Natural killer cell (primary cell): Measurements from ENCODE around the gene PTPRN2. TPM values are rescaled to one million over a fixed set of nuclear protein-coding genes. Genes with fewer than 3 reads are reported as not detected.

ENCODE experiments used
- ATAC-seq, 3 donors: fragments of 150-1000 bp in 2 of 3; fragments of 200-7000 bp in 1 of 3; cut with Tn5 transposase; 1 replicate in 1 of 3; 2 replicates in 2 of 3; pipeline ENCODE4 v1.10.0; 2021; ENCODE audit warnings: mild to moderate bottlenecking in 2 of 3, moderate library complexity in 2 of 3
- DNase-seq, 2 donors: peaks; one replicate each; pipeline versions ENCODE4 v3.0.0 to v3.0.0-alpha.2; 2013 to 2021; ENCODE audit warnings: mixed read lengths in 1 of 2
- H3K27ac ChIP-seq: one replicate; pipeline ENCODE4 v1.5.1; 2013; ENCODE audit warnings: mild to moderate bottlenecking, low read length
- H3K27me3 ChIP-seq: one replicate; pipeline ENCODE4 v1.6.1; 2013; ENCODE audit warnings: low read length; ENCODE audit not compliant: control insufficient read depth, insufficient read depth
- H3K36me3 ChIP-seq: one replicate; pipeline ENCODE4 v1.6.1; 2013; ENCODE audit warnings: low read length; ENCODE audit not compliant: control insufficient read depth, insufficient read depth
- H3K4me1 ChIP-seq: one replicate; pipeline ENCODE4 v1.6.1; 2013; ENCODE audit warnings: low read length; ENCODE audit not compliant: control insufficient read depth, insufficient read depth
- H3K4me3 ChIP-seq: one replicate; pipeline ENCODE4 v1.5.1; 2013; ENCODE audit warnings: low read length
- H3K9me3 ChIP-seq: one replicate; pipeline ENCODE4 v1.6.1; 2013; ENCODE audit warnings: low read length; ENCODE audit not compliant: control insufficient read depth, insufficient read depth
- H3K27ac Mint-ChIP-seq, 2 donors: one replicate each; pipeline ENCODE4 v1.8.0; 2022; ENCODE audit warnings: mild to moderate bottlenecking in 2 of 2, mixed read lengths in 2 of 2, moderate library complexity in 1 of 2
- H3K27me3 Mint-ChIP-seq, 2 donors: one replicate each; pipeline ENCODE4 v1.8.0; 2022; ENCODE audit warnings: low read depth in 2 of 2, mixed read lengths in 2 of 2
- H3K36me3 Mint-ChIP-seq: one replicate; pipeline ENCODE4 v1.8.0; 2022; ENCODE audit warnings: mixed read lengths
- H3K4me1 Mint-ChIP-seq, 2 donors: one replicate each; pipeline ENCODE4 v1.8.0; 2022; ENCODE audit warnings: mixed read lengths in 2 of 2
- H3K4me3 Mint-ChIP-seq: one replicate; pipeline ENCODE4 v1.8.0; 2022; ENCODE audit warnings: mild to moderate bottlenecking, moderate library complexity, mixed read lengths
- H3K9me3 Mint-ChIP-seq, 2 donors: one replicate each; pipeline ENCODE4 v1.8.0; 2022; ENCODE audit warnings: mixed read lengths in 2 of 2
- WGBS: methylation state at CpG from one replicate; pipeline ENCODE4 v1.1.7; 2013; ENCODE audit warnings: missing lambda C conversion rate; ENCODE audit not compliant: insufficient coverage; 5-methylcytosine and 5-hydroxymethylcytosine counted together
- intact Hi-C: fragments of 100-400 bp; cut with micrococcal nuclease; formaldehyde crosslinking; loops from one replicate; pipeline ENCODE4 v1.14.2; 2022
- total RNA-seq, 4 donors: library from RNA; stranded (reverse); fragments of 120-200 nt in 1 of 4; gene quantifications; one replicate each; pipeline versions ENCODE4 v1.2.3 to v1.2.4, GENCODE V29; 2013 to 2022
- TF ChIP-seq, protein P1 (sequence below): fragments of 200-600 bp; IDR thresholded peaks from one replicate; pipeline ENCODE4 v1.8.0; 2022; ENCODE audit warnings: antibody characterized with exemption

Gene PTPRN2
- total RNA-seq, 3 donors from 2014 or later (not counting 1 experiment from before 2014, with no cell fraction given) = 1.3 to 2.5 (median 1.9) TPM

- TF ChIP-seq, protein P1, sequence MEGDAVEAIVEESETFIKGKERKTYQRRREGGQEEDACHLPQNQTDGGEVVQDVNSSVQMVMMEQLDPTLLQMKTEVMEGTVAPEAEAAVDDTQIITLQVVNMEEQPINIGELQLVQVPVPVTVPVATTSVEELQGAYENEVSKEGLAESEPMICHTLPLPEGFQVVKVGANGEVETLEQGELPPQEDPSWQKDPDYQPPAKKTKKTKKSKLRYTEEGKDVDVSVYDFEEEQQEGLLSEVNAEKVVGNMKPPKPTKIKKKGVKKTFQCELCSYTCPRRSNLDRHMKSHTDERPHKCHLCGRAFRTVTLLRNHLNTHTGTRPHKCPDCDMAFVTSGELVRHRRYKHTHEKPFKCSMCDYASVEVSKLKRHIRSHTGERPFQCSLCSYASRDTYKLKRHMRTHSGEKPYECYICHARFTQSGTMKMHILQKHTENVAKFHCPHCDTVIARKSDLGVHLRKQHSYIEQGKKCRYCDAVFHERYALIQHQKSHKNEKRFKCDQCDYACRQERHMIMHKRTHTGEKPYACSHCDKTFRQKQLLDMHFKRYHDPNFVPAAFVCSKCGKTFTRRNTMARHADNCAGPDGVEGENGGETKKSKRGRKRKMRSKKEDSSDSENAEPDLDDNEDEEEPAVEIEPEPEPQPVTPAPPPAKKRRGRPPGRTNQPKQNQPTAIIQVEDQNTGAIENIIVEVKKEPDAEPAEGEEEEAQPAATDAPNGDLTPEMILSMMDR = no peak
- WGBS = 81% methylated on average over 23 of the region's 23 CpGs
- Histone ChIP-seq H3K4me3 (no peak overlapping the region), H3K4me1 (peaks cover 4% of the 10 kb centered on the region), H3K9me3 (no peaks in the 10 kb centered on the region), H3K27ac (no peak overlapping the region), H3K27me3 (no peaks in the 10 kb centered on the region), H3K36me3 (no peaks in the 10 kb centered on the region)
- intact Hi-C loops = no loop called here
- Mint-ChIP-seq H3K9me3 (no peaks in the 10 kb centered on the region), H3K4me3 (no peak overlapping the region), H3K4me1 (no peaks in the 10 kb centered on the region), H3K27ac (no peak overlapping the region), H3K27me3 (no peaks in the 10 kb centered on the region), H3K36me3 (no peaks in the 10 kb centered on the region)
- no peak for DNase-seq
- no peak for ATAC-seq
Observed at GRCh38 chr7:158372400-158373342, 215.0 kb downstream of the PTPRN2 start.

DNA sequence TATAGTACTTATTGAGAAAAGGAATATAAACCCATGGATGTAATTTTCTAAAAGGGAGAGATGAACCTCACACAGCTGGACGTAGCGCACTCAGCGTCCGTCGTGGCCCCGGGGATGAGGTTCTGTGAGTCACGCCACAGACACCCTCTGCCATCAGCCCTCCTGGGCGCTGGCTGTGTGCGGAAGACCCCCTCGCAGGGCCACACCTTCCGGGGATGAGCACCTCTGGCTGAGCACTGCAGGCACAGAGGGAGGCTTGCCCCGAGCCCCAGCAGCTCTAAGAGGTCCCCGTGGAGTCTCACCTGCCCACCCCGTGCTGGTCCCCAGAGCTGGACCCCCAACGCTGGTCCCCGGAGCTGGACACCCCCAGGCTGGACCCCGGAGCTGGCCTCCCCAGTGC is 215.8 kb downstream of the PTPRN2 start:
- Mint-ChIP-seq H3K4me1 (no peaks in the 10 kb centered on the region), H3K27ac (no peak overlapping the region), H3K36me3 (no peaks in the 10 kb centered on the region), H3K4me3 (no peak overlapping the region), H3K9me3 (no peaks in the 10 kb centered on the region), H3K27me3 (no peaks in the 10 kb centered on the region)
- ATAC-seq (no peak), DNase-seq (no peak)
- TF ChIP-seq, protein P1 = no peak
- peaks cover 4% of the 10 kb centered on the region for H3K4me1 ChIP-seq
- H3K4me3 ChIP-seq = no peak overlapping the region
- no peaks in the 10 kb centered on the region for H3K9me3 ChIP-seq
- 84% methylated on average over 17 of the region's 17 CpGs for WGBS
- H3K36me3 ChIP-seq = no peaks in the 10 kb centered on the region
- intact Hi-C loops = no loop called here
- H3K27ac ChIP-seq = no peak overlapping the region
- no peaks in the 10 kb centered on the region for H3K27me3 ChIP-seq

GRCh38 chr7:158369866-158370265 is 217.8 kb downstream of the PTPRN2 start:
- H3K9me3 Mint-ChIP-seq = no peaks in the 10 kb centered on the region
- DNase-seq = no peak
- Histone ChIP-seq H3K27ac (no peak overlapping the region), H3K36me3 (no peaks in the 10 kb centered on the region), H3K9me3 (no peaks in the 10 kb centered on the region), H3K4me1 (no peaks in the 10 kb centered on the region), H3K27me3 (no peaks in the 10 kb centered on the region), H3K4me3 (no peak overlapping the region)
- WGBS = 91% methylated on average over 16 of the region's 16 CpGs
- no peak overlapping the region for H3K27ac Mint-ChIP-seq
- ATAC-seq = no peak
- H3K4me1 Mint-ChIP-seq = no peaks in the 10 kb centered on the region
- no peaks in the 10 kb centered on the region for H3K36me3 Mint-ChIP-seq
- TF ChIP-seq, protein P1 = no peak
- no peak overlapping the region for H3K4me3 Mint-ChIP-seq
- intact Hi-C loops = no loop called here
- no peaks in the 10 kb centered on the region for H3K27me3 Mint-ChIP-seq
